Activated CD8-positive, alpha-beta memory T cell treated with anti-CD3 and anti-CD28 coated beads, Interleukin-2, amount 50 U/mL, for 24 hours (primary cell): ENCODE data around the gene CACNA1H.
"Not testable (repeated sequence)": the region's sequence is repeated elsewhere in the genome, so short reads cannot be mapped to it uniquely, and the experiment has no call there.

Source experiments
- DNase-seq: peaks from one replicate; pipeline ENCODE4 v3.0.0-alpha.2; 2020; ENCODE audit errors: extremely low read depth

Gene CACNA1H

GRCh38 chr16:1224558-1224957, 71.7 kb downstream of the CACNA1H start:
- no peak for DNase-seq

- no peak for DNase-seq
These were observed 72.1 kb downstream of the CACNA1H start, which contains the start of gene TPSG1 for GRCh38 chr16:1225051-1225451. Gene TPSG1, minus strand, starts transcription at chr16:1225268. Its CDS starts 16 bp downstream, at chr16:1225252.

- DNase-seq, result not testable (repeated sequence)
These were observed 72.9 kb downstream of the CACNA1H start for GRCh38 chr16:1225728-1226311.

- not testable (repeated sequence) for DNase-seq
These were observed 73.8 kb downstream of the CACNA1H start for GRCh38 chr16:1226692-1227091.

GRCh38 chr16:1228227-1228626, 75.3 kb downstream of the CACNA1H start:
- not testable (repeated sequence) for DNase-seq

- DNase-seq, result not testable (repeated sequence)
These were observed 76.6 kb downstream of the CACNA1H start for GRCh38 chr16:1229476-1229875.

- not testable (repeated sequence) for DNase-seq
These were observed 77.2 kb downstream of the CACNA1H start, which contains the start of gene TPSB2 for GRCh38 chr16:1230084-1230470. Gene TPSB2, minus strand, starts transcription at chr16:1230184. Its CDS starts 233 bp downstream, at chr16:1229951.

- DNase-seq, result not testable (repeated sequence)
These were observed 77.7 kb downstream of the CACNA1H start for GRCh38 chr16:1230471-1231212.

GRCh38 chr16:1231301-1231700, 78.4 kb downstream of the CACNA1H start:
- DNase-seq, result not testable (repeated sequence)

GRCh38 chr16:1232049-1232748, 79.3 kb downstream of the CACNA1H start:
- not testable (repeated sequence) for DNase-seq

- DNase-seq, result not testable (repeated sequence)
These were observed 83.8 kb downstream of the CACNA1H start for GRCh38 chr16:1236659-1237058.

GRCh38 chr16:1237990-1238389, 85.1 kb downstream of the CACNA1H start:
- no peak for DNase-seq

- not testable (repeated sequence) for DNase-seq
These were observed 86.0 kb downstream of the CACNA1H start for GRCh38 chr16:1238909-1239308.

- not testable (repeated sequence) for DNase-seq
These were observed 86.7 kb downstream of the CACNA1H start for GRCh38 chr16:1239575-1239974.

GRCh38 chr16:1240436-1240835, 87.5 kb downstream of the CACNA1H start, which contains the start of gene TPSAB1:
Gene TPSAB1, plus strand, starts transcription at chr16:1240705. Its CDS starts 234 bp downstream, at chr16:1240939.
- not testable (repeated sequence) for DNase-seq

GRCh38 chr16:1241081-1241480, 88.2 kb downstream of the CACNA1H start:
- DNase-seq, result not testable (repeated sequence)

GRCh38 chr16:1243363-1243762, 90.5 kb downstream of the CACNA1H start:
- not testable (repeated sequence) for DNase-seq

- not testable (repeated sequence) for DNase-seq
These were observed 91.3 kb downstream of the CACNA1H start for GRCh38 chr16:1243907-1244850.

- DNase-seq, result no peak
These were observed 92.0 kb downstream of the CACNA1H start for GRCh38 chr16:1244881-1245280.

GRCh38 chr16:1245452-1246020, 92.6 kb downstream of the CACNA1H start:
- DNase-seq, result no peak
